DOHH2 (cell line): ENCODE data around the gene IQCC.

ENCODE experiments used
- CTCF ChIP-seq: fragments of 200-600 bp; sonication (generic); IDR thresholded peaks from one replicate; pipeline ENCODE4 v1.5.1; 2014; ENCODE audit warnings: antibody characterized with exemption, mild to moderate bottlenecking, low read depth, low read length; ENCODE audit not compliant: poor library complexity, severe bottlenecking
- EZH2phosphoT487 ChIP-seq: fragments of 200-600 bp; sonication (generic); IDR thresholded peaks from 2 replicates; pipeline ENCODE4 v1.6.1; 2017; ENCODE audit warnings: borderline replicate concordance, mild to moderate bottlenecking, antibody characterized with exemption, low read length, moderate library complexity, mixed read lengths

DNA sequence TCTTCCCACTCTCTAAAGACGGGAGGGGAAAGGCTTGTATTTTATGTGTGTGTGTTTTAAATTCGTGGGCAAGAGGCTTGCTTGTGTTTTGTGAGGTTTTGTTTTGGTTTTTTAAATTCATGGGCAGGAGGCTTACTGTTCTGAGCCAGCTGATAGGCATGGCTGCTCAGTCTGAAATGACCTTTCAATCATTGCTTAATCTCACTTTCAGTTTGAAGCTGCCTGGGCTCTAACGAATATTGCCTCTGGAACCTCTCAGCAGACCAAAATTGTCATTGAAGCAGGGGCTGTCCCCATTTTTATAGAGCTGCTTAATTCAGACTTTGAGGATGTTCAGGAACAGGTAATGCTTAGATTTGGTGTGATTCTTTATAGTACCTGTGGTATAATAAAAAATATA is 46.3 kb upstream of the IQCC start:
- TF ChIP-seq CTCF, result no peak
- TF ChIP-seq EZH2phosphoT487, result no peak
